ENCODE data around the gene PLXNA1.

DNA sequence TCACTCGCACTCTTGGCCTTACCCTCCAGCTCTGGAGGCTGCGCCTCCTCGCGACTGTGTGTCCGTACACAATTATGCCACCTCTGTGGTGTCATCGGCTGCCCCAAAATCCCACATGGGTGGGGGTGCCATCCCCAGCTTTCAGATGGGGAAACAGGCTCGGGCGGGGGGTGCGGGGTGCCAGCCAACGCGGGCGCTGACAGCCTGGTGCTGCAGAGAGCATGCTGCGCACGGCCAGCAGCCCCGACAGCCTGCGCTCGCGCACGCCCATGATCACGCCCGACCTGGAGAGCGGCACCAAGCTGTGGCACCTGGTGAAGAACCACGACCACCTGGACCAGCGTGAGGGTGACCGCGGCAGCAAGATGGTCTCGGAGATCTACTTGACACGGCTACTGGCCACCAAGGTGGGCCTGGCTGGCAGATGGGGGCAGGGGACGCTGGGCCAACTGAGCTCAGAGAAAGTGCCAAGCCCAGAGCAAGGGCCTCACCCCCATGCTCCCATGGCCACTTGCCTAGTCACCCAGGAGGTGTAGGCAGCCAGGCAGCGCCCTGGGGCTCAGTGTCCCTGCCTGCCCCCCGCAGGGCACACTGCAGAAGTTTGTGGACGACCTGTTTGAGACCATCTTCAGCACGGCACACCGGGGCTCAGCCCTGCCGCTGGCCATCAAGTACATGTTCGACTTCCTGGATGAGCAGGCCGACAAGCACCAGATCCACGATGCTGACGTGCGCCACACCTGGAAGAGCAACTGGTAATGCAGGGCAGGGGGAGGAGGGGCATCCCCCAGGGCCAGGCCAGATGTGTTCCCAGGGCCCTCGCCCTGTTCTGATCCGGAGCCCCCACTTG lies 47.0 kb downstream of the PLXNA1 start:
- no peak for TF ChIP-seq POLR2A (IDR thresholded peaks at IDR 0.05)
- TF ChIP-seq, protein P1, sequence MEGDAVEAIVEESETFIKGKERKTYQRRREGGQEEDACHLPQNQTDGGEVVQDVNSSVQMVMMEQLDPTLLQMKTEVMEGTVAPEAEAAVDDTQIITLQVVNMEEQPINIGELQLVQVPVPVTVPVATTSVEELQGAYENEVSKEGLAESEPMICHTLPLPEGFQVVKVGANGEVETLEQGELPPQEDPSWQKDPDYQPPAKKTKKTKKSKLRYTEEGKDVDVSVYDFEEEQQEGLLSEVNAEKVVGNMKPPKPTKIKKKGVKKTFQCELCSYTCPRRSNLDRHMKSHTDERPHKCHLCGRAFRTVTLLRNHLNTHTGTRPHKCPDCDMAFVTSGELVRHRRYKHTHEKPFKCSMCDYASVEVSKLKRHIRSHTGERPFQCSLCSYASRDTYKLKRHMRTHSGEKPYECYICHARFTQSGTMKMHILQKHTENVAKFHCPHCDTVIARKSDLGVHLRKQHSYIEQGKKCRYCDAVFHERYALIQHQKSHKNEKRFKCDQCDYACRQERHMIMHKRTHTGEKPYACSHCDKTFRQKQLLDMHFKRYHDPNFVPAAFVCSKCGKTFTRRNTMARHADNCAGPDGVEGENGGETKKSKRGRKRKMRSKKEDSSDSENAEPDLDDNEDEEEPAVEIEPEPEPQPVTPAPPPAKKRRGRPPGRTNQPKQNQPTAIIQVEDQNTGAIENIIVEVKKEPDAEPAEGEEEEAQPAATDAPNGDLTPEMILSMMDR (IDR thresholded peaks at IDR 0.05): no peak
- TF ChIP-seq POLR2AphosphoS5 (IDR thresholded peaks at IDR 0.05): no peak
